CD4-positive, alpha-beta T cell treated with Interleukin-17A for 4 hours (primary cell): ENCODE results near the gene HLA-A.

Source experiments
- DNase-seq: peaks from one replicate; pipeline ENCODE4 v3.0.0-alpha.2; 2020; ENCODE audit warnings: mixed read lengths

Gene HLA-A

GRCh38 chr6:29992807-29993206, 50.5 kb downstream of the HLA-A start:
- DNase-seq: no peak

GRCh38 chr6:29994826-29995225, 52.5 kb downstream of the HLA-A start:
- DNase-seq: no peak

GRCh38 chr6:29995340-29995777, 53.0 kb downstream of the HLA-A start:
- no peak for DNase-seq
